ENCODE data around the gene ZNRF1.

The ZNRF1 gene

DNA sequence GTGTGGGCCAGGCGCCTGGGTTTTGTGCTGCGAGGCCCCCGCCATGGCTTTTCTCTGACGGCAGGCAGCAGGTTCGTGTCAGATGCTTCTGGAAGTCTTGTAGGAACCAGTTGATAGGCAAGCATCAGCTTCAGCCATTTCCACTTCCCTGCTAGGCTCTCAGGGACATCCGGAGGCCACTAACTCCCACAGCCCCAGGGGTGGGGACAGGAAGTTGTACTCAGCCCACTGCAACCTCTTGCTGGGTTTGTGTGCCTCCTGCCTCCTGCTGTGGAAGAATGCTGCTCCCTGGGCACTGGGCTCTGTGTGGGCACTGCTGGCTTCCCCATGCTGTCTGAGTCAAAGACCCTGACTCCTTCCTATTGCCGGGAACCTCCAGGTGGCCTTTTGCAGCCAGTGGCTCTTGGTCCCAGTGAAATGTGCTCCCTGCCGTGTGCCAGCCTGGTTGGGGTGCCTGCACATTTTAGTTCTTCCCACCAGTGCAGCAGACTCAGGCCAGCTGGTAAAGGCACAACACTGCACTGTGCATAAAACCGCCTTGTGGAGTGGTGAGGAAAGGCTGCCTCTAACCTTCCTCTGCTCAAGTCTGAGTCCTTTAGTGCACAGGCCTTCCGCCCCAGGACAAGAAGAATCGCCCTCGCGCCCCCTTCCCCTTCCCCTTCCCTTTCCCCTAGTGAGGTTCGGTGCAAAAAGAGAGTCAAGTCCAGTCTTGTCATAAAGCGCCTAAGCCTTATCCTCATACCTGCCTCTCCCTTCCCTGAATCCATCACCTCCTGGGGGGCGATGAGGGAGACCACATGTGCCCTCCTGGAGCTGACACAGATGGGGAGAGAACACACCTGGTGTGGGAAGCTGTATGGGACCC, 101.1 kb downstream of the ZNRF1 start:
- peak; percentile 58 to 67 for DNase-seq

GRCh38 chr16:75100603-75100990, 101.8 kb downstream of the ZNRF1 start:
- no peak for DNase-seq

GRCh38 chr16:75101635-75102034, 102.8 kb downstream of the ZNRF1 start:
- no peak for DNase-seq

DNA sequence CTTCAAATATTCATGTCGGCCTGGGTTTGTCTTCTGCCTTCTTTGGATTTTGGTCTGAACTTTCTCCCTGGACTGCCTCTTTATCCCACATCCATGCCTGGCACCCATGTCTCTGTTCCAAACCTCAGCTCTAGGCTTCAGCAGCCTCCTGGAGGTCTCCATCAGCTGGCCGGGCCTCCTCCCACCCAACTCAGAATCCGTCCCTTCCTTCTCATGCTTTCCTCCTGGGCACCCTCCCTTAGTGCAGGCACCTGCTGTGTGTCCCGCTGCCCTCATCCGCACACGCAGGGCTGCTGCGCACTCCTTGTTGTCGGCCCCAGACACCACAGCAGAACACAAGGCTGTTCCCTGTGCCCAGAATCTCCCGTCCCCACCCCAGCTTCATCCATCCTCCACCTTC, 103.8 kb downstream of the ZNRF1 start:
- DNase-seq, result no peak

DNA sequence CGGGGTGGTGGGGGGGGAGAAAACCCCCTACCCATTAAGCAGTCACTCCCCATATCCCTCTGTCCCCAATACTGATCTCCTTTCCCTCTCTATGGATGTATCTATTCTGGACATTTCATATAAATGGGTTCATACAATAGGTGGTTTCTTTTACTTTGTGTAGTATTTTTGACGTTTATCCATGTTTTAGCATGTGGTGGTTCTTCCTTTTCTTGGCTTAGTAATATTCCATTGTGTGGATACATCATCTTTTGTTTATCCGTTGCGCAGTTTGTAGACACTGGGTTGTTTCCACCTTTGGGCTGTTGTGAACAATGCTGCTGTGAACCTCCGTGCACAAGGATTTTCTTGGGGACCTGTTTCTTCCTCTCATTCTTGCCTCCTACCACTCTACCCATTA, 105.2 kb downstream of the ZNRF1 start:
- DNase-seq, result no peak

GRCh38 chr16:75104836-75105235, 106.0 kb downstream of the ZNRF1 start:
- no peak for DNase-seq

DNA sequence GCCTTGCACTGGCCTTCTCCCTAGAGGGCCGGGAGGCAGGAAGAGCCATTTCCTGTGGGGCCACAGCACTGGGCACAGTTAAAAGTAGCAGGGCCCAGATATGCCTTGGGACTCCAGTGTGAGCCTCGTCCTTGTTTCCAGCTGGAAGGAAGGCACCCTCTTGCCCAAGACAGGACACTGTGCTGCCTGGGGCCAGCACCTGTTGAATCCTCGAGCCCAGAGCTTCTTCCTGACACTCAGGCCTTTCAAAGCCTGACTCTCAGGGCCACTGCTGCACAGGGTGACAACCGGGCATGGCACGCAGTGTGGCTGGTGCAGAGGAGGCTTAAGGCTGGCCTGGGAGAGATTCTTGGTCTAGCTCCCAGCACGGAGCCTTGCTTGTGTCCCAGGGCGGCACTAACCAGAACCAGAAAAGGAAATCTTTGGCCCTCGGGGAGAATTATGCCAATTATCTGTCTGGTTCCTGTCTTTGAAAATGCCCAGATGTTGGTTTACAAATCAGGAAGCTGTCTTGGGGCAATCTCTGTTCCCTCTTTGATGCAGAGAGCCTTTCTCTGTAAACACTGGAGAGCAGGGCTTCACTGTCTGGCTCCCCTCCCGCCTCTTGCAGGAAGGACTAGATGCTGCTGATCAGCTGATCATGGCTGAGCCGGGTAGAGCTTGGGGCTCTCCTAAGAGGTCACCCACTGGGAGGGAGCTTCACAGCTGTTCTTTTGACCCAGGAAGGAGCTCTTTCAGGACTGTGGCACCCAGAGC, 106.7 kb downstream of the ZNRF1 start:
- no peak for DNase-seq

DNA sequence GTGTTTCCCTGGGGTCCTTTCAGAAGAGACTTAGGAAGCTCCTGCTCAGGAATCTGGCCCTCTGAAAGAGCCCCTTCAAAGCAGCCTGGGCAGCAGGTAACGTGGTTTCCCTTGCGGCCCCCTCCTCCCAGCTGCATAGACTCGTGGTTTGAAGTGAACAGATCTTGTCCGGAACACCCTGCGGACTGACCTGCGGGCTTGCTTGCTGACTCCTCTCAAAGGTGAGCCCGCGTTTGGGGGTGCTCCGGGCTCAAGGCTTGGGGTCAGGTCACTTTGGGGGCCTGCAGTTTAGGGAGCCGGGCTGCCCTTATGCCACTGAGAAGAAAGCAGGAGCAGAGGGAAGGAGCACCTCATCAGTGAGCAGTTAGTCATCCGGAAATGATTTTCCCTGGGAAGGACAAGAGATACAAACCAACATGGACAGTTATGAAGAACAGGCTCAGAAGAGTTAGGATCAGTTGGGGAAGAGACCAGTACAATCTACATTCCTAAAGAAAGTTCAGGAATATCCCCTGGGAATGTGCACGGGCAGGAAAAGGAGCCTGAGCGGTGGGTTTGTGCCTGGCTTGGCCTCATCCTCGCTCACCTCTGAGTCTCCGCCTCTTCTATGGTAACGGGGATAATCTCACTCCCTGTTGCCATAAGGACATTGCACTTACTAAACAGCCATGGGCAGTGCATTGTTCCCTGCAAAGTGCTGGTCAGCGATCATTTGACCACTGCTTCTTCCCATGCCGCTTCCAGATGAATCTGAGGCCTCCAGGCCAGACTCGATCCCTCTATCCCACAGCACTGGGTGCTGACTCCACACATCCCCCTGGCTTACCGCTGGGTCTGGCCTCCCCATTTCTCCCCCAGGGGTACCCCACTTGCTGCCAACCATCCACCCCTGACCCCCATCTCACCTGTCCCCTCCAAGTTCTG, 107.8 kb downstream of the ZNRF1 start:
- no peak for DNase-seq

GRCh38 chr16:75107505-75107904, 108.7 kb downstream of the ZNRF1 start:
- DNase-seq, result no peak

- DNase-seq, result peak; percentile 87 to 91
These were observed 110.2 kb downstream of the ZNRF1 start for GRCh38 chr16:75108792-75109731.

DNA sequence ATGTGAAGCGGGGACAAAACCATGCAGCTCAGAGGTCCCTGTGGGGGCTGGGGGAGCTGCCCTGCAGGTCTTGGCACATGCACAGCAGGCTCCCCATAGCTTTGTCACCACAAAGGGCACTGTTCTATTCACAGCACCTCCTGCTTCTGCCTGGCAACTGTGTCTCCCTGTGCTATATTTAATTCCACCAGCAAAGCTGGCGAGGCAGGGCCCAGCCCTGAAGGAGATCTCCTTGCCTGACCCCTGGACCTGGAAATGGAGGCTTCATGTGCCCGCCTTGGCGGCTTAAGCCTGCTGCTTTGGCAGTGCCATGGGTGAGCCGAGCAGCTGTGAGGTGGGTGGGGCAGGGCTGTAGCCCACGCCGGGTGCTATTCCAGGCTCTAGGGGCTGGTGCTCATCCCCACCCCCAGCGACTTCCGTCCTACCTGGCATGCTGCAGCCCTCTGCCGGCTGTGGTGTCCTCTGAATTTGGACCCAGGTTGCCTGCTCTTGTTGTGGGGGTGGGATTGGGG, 111.0 kb downstream of the ZNRF1 start:
- peak; percentile 28 to 45 for DNase-seq

DNA sequence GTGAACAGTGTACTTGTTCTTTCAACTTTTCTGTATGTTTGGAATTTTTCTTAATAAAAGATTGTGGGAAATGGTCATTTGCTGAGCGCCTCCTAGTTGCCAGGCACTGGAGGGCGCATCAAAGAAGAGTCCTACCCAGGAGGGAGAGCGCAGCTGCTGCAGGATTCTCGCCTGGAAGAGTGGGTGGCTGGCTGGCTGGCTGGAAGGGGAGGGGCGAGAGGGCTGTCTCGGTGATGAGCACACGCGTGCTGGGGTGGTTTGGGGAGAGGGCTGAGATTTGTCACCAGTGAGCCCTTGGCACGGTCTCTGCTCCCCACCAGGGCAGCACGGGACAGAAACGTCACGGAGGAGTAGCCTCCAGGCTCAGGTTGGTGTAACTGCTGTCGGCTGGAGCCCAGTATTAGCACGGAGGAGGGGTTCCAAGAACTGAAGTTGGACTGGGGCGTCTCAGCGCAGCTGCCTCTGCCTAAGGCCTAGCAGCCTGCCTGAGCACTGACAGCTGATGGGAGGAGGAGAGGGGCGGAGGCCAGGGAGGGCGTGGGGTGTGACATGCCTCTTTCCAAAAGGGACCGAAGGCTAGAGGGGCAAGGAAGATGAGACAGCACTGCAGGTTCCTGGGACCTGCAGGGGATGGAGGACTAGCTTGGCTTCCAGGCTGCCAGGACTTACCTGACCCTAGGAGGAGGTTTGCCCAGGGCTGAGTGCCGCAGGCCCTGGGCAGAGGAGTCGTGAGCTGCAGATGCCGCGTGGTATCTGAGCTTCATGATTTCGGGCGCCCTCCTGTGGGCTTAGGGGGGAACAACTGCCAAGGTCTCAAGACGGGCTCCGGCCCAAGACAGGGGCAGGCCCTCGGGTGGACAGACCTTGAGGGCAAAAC, 112.1 kb downstream of the ZNRF1 start:
- DNase-seq, result peak; percentile 84 to 89

GRCh38 chr16:75111514-75111940, 112.7 kb downstream of the ZNRF1 start:
- no peak for DNase-seq

GRCh38 chr16:75111961-75112733, 113.3 kb downstream of the ZNRF1 start:
- no peak for DNase-seq

DNA sequence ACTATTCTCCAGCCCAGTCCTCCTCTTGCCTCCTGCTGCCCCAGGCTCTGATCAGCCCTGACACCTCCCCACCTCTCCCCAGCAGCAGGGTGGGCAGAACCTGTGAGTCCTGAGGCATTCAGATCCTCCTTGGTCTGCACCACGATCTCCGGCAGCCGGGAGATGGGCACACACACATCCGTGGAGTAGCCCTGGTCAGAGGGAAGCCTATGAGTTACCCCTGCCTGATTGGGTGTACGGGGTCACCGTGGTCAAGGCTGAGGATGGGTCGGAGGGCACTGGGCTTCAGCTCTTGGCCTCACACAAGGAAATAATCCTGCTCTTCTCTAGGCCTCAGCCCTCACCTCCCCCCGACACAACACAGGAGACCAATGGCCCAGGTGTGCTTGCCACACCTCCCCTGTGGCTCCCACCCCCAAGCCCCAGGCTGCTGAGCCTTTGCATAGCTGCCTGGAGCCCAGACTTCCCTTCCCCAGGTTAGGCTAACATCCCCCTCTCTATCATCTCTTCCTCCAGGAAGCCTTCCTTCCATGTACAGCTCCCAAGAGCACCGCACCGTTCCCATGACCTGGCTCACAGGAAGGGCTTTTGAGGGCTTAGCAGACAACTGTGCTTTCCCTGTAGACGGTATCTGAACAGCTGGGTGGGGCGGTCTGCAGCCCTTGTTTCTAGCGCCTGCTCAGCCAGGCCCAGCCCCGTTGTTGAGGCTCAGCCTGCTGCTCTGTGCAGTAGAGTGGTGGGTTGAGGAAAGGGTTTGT, 114.1 kb downstream of the ZNRF1 start:
- no peak for DNase-seq

- no peak for DNase-seq
These were observed 114.8 kb downstream of the ZNRF1 start for GRCh38 chr16:75113541-75114121.

DNA sequence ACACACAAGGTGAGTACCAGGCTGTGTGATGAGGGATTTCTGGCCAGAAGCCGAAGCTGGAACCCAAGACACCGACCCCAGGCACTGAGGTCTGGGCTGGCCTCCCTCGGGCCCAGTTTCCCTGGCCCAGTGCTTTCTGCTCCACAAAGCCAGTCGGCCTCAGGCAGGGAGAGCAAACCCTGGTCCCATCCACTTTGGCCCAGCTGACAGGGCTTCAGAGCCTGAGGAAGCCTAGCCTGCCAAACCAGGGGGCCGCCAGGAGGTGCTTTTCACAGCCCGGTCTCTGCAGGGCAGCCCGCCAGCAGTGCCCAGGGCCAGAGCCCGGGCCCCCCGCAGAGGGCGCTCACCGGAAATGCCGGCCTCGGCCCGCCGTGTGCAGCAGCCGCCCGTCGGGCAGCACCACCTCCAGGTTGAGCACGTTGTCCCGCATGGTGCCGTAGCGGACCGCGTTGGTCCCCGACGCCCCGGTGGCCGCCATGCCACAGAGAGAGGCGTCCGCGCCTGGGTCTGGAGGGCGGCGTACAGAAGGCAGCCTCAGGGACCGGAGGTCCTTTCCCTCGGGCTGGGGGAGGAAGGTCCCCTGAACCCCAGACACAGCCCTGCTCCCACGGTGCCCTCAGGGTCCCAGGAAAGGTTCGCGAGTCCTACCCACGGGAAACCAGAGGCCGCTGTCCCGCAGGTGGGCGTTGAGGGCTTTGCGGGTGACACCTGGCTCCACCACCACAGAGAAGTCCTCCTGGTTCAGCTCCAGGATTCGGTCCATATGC, 115.5 kb downstream of the ZNRF1 start:
- no peak for DNase-seq
